ENCODE data around the gene OCA2.

OCA2 gene

DNA sequence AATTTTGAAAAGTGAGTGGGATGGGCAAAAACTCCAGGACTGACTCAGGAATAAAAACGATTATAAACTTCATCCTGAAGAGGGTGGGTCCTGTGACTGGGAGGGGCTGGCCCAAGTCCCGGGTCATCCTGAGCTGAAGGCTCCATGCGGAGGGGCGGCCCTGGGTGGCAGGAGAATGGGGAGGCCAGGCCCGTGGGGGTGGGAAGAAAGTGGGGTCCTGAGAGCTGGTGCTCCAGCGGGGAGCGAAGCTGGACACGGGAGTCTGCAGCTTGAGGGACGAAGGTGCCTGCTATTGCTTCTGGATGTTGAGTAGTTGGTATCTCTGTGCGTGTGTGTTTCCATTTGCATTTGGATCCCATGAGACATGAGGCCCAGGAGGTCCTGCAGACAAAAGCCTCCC is 4.7 kb upstream of the OCA2 start:
- no peak for DNase-seq

DNA sequence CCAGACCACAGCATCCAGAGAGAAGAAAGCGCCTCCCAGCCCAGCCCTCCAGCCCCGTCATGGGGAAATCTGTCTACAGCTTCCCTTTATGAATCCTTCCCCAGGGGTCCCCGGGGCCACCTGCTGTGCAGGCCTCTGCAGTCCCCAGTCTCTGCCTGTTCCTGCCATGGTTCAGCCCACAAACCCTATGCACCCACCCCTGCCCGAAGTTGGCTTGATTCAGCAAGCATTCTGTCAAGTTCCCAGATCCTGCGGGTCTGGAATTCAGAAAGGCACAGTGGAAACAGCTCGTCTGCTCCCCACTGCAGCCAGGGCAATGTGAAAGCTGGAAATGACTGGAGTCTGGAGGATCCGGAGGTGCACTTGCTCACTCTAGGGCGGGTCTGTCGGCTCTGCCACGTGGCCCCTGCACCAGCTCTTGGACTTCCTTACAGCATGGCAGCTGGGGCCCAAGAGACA is 2.9 kb upstream of the OCA2 start:
- no peak for DNase-seq

GRCh38 chr15:28101201-28101600 is 2.1 kb upstream of the OCA2 start:
- no peak for DNase-seq

DNA sequence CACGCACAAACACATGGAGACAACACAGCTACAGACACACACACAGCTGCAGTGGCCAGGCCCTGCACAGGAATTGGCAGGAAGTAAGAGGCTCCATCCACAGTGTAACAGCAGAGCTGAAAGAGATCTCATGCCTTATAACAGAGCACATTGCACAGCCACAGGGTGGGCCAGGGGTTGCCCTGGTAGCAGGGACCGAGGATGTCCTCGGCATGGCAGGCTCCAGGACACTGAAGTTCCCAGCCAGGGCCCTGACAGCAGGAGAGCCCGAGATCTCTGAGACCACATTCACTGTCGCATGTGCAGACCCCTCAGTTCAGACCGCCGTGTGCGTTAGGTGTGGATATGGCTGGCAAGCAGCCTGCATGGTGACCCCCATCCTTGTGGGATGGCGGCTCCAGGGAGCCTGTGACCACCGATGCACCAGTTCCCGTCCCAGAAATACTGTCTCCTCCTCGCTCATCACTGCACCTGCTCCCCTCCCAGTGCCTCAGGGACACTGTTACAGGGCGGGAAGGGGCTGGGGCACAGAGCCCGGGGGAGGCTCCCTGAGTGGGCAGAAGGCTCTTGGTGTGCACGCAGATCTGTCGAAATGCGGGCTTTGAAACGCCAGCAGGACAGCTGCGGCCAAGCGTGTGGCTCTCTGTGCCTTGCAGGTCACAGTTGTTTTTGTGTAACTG is 1.5 kb upstream of the OCA2 start:
- no peak for DNase-seq

DNA sequence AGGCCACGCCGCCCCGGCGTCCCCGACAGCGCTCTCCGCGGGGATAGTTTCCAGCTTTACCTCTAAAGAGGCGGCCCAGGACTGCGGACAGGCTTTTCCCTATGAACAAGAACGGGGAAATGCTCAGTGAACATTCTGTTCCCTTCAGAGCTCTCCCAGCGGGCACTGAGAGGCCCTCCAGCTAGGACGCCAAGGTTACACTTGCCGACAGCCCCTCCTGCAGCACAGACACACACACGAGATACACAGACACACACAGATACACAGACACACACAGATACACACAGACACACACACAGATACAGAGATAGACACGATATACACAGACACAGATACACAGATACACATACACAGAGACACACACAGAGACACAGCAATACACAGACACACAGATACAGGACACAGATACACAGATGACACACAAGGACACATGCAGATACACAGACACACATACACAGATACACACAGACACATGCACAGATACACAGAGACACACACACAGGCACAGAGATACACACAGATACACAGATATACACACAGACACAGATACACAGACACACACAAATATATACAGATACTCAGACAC is 533 bp upstream of the OCA2 start:
- DNase-seq, result no peak

DNA sequence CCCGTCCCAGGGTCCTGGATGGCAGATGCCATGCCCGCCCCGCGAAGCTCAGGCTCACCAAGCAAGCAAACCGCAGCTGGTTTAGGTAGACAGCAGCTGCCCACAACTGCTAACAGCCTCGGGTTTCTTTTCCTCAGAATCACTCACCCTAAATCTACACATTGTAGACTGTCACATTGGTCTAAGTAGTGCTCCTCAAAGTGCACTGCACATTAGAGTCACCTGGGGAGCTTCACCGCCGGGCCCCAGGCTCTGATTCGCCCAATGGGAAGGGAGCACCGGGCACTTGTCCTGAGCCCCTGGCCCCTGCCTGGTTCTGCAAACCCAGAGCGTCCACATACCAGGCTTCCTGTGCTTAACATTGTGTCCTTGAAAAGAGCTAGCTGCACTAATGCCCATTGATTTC is 752 bp downstream of the OCA2 start:
- DNase-seq, result no peak

DNA sequence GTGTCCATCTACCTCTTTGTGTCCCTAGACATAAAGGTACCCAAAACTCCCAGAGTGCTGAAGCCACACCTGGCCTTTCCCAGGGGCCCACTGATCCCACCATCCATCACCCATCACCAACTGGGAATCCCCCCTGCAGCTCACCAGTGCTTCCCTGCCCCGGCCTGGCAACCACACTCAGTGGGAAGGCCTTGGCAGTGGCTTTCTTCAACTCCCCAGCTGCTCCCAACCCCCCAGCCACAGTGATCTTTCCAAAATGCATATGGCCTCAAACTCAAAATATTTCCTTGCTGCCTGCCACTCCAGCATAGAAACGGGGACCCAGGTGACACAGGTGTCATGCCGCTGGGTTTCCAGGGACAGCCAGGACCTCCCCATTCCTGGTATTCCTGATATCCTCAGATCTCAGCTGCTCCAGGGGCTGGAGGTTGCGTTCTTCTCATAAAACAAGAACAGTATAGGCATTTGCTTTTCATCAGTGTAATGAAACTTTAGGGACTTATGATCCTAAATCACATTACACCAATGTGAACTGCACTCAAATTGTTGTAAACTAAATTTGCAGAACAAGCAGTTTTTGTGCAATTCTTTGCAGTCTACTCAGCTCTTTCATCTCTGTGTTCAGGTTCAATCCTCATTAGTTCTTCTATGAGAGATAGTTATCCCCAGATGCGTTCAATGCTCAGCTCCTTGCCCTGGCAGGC is 1.3 kb downstream of the OCA2 start:
- no peak for DNase-seq

DNA sequence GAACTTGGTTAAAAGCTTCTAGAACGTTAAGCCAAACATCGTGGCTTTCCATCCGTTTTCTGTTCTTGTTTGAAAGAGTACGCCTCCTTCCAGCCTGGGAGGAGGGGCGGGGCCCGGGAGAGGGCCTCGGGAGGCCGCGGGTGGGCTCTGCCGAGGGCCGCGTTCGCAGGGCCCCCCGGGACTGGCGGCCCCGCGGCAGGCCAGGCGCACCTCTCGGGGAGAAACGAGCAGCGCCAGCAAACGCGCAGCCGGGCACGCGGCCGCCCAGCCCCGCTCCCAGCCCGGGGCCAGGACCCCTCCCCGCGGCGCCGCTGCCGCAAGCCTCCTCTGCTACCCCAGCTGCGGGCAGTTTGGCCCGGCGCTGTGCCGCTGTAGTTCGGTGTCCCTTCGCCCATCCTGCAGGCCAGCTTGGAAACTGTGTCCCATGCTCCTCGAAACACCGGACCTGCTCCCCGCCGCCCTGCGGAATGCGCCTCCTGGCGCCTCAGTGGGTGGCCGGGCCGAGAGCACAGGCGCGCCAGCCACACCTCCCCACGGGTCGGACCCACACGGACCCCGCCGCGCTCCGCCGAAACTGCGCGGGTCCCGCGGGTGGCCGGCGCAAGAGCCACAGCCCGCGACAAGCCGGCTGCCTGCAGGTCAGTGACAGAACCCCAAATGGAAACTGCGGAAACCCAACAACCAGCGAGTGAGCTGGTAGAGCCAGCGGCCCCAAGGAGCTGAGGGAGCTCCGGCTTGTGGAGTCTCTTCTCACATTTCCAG is 2.3 kb downstream of the OCA2 start:
- DNase-seq, result no peak

GRCh38 chr15:28096411-28096669 is 2.8 kb downstream of the OCA2 start:
- no peak for DNase-seq

DNA sequence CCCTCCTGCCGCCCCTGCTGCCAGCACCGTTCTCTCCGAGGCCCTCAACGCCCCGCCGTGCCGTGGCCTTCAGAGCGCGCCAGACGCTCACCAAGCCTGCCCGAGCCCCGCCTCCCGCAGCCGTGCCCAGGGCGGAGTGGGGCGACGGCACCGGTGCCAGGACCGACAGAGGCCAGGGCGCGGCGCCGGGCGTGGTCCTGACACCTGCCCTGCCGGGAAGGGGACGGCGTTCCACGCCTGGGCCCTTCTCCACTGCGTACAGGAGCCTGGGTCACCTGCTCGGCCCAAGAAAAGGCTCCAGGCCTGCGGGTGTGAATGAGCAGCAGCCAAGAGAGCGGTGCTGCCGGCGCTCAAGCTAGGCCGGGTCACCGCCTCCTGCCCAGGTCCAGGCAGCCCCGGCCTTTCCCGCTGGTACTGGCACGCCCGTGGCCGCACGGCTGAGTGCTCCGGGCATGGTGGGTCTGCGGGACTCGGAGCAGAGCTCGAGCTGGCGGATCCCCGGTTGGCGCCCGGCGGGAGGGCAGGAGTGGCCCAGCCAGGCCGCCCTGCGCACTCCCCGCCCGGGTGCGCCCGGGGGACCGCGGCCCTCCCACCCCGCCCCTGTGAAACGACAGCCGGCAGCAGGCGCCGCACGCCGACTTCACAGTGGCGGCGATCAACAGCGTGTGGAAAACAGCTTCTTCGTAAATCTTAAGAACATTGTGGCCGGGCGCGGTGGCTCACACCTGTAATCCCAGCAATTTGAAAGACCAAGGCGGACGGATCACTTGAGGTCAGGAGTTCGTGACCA is 4.2 kb downstream of the OCA2 start:
- DNase-seq, result no peak

- no peak for DNase-seq
Observed at GRCh38 chr15:28093752-28094535, 5.2 kb downstream of the OCA2 start.

DNA sequence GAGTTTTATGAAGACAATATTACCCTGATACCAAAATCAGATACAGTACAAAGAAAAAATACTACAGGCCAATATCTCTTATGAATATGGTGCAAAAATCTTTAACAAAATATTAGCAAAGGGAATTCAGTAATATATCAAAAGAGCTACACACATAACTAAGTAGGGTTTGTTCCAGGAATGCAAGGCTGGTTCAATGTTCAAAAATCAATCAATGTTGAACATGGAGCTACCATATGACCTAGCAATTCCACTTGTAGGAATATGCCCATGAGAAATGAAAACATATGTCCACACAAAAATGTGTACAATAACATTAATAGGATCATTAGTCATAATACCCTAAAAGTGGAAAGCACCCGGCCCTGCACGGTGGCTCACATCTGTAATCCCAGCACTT is 7.8 kb downstream of the OCA2 start:
- no peak for DNase-seq

DNA sequence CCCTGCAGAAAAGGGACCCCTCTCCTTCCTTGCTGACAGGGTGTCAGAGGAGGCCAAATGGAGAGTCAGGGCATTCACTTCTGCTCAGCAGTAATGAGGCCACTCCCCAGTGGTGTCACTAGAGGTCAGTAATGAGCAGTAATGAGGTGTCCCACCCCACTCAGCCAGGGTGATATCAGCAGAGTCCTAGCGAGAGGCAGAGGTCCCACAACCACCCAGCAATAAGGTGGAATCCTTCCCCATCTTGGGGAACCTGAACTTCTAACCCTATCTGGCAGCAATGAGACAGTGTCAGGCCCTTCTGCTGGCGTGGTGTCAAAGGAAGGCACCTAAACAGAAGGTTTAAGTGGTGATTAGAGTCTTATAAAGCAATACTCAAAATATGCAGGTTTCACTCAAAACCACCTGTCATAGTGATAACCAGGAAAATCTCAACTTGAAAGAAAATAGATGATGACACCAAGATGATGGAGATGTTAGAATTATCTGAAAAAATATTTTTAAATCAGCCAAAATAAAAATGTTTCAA is 12.9 kb downstream of the OCA2 start:
- DNase-seq, result no peak

GRCh38 chr15:28085489-28086174 is 13.5 kb downstream of the OCA2 start:
- no peak for DNase-seq

GRCh38 chr15:28084547-28084946 is 14.6 kb downstream of the OCA2 start:
- DNase-seq, result no peak

- DNase-seq, result no peak
Observed at GRCh38 chr15:28082891-28083684, 16.0 kb downstream of the OCA2 start.

DNA sequence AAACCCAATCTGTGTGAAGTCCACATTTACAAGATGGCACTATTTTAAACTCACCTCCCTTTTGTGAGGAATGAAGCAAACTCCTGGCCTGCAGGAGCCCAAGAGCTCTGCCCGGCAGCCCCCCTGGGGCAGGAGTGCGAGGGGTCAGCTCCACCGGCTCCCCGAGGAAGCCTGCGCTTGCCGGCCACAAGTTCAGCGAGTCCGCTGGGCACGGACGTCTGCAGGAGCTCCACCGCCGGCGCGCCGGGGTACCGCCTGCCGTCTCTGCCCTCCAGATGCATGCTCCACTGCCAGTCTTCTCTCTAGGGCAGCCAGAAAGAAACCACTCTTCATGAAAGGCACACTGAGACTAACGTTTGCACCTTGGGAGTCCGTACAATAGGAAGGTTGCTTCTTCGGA is 17.5 kb downstream of the OCA2 start:
- DNase-seq, result no peak

DNA sequence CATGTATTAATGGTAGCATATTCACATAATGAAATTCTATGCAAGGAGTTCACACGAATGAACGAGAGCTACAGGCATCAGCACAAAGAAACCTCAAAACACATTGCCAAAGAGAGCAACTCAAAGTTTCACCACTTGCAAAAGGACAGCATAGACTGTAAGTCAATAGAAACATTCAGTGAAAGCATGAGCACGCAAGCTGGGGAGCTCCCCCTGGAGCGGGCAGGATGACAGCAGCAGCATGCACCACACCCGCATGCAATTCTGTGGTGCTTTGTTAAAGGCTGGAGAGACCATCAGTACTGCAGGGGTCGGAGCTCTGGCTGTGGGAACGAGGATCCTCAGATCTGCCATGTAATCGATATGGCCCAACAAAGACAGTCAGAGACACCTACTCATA is 18.7 kb downstream of the OCA2 start:
- DNase-seq, result no peak

DNA sequence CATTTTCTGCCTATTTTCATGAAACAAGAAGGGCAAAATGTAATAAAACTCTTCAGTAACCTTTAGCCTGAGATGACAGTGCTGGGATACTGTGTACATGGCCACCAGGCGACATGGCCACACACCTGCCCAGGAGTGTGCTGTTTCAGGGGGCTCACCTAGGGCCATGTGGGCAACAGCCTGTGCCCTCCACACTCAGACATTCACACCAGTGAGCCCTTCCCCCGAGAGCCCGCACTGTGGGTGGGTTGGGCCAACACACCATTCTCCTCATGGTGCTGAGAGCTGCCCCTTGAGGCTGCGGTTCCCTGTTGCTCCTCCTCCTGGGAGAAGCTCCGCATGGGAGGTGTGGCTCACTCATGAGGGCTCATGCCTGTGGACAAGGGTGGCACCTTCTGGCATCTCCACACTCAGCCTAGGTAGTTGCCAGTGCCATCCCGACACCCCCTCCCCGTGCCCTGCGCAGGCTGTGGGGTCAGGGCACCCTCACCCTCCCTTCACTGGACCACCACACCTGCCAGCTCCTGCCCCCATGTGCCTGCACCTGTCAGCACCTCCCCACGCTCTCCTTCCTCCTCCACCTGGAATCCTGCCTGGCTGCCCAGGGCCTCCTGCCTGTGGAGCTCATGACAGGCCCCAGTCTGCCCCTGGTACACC is 19.7 kb downstream of the OCA2 start:
- DNase-seq, result no peak

GRCh38 chr15:28078191-28078719 is 20.9 kb downstream of the OCA2 start:
- DNase-seq, result no peak
